Activated CD8-positive, alpha-beta memory T cell treated with anti-CD3 and anti-CD28 coated beads for 1 hour (primary cell): ENCODE measurements around the gene UBE2R2.
"Not testable (repeated sequence)": the region's sequence is repeated elsewhere in the genome, so short reads cannot be mapped to it uniquely, and the experiment has no call there.

ENCODE experiments used
- DNase-seq, 2 donors: peaks; one replicate each; pipeline ENCODE4 v3.0.0-alpha.2; 2020; ENCODE audit warnings: low read depth in 1 of 2; ENCODE audit errors: extremely low read depth in 1 of 2

The UBE2R2 gene

DNA sequence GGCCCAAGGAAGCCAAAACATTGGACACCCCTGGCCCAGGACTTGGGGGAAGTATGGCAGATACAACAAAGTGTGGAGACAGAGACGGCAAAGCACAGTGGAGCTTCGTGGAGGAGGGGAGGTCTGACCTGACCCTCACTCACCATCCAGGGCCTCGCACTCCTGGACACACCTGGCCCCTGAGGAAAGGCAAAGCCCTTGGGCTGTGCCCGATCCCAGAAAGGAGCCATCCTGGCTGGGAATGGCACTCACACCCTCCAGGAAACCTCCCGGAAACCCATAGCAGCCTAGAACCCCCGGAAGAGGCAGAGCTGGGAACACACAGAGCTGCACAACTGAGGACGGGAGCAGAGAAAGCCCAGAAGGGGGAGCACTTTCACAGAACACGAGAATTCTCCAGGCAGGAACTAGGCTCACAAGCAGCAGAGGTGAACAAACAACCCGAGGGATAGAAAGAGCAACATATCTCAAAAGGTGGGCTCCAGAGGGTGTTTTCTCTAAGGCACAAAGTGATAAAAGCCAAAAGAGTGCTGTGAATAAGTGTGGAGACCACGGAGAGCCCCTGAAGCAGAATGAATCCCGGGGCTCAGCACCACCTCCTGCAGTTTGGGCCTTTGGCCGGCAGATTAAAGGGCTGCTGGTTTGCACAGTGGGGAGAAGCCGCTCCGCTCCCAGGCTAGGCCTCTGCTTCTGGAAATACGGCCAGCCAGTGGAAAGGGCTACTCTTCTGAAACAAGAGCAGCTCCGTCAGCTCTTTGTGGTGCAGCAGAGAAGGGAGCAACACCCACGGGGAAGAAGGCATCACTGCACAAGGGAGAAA is 108.2 kb downstream of the UBE2R2 start:
- DNase-seq, result no peak

DNA sequence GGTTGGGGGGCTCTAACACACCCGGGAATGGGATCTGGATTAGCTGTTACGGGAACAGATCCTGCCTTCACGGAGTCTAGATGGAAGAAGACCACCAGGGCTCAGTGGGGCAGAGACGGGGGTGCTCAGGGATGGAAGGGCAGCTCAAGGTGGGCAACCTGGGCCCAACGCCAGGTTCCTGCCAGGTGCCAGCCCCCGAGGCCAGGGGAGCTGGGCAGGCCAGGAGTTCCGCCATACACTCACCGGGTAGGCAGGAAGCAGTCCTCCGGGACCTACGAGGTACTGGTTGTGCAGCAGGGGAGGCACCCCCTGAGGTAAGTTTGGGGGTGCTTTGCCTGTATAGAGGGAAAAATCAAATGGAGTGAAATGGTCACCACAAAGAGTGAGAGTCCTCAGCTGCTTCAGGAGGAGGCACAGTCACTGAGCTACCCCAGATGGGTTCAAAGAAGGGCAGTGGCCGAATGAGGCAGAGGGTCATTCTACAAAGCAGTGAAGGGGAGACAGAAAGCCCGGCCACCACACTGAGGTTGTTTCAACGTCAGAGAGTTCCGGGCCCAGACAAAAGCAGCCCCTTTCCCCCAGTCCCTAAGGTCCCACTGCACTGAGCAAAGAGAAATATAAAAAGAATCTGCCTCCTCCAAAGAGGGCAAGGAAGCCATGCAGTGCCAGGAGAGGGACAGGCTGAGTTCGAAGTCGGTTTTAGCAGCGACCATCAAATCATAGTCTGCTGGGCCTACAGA is 110.0 kb downstream of the UBE2R2 start:
- DNase-seq, result no peak

DNA sequence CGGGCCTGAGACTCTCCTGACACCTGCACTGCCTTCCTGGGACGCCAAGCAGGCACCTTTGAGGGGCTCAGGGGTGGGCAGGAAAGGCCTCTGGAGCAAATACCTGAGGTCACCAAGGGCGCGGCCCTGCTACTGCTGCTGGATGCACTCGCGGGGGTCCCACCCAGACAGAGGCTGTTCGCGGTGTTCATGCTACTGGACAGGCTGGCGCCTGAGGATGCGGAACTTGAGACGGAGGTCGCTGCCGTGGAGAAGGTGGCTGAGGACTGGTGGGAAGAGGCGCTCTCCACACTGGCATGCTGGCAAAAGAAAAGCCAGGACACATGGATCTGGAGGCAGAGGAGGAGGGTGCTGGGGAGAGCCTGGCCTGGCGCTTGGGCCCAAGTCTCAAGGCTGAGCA is 110.7 kb downstream of the UBE2R2 start:
- no peak for DNase-seq

DNA sequence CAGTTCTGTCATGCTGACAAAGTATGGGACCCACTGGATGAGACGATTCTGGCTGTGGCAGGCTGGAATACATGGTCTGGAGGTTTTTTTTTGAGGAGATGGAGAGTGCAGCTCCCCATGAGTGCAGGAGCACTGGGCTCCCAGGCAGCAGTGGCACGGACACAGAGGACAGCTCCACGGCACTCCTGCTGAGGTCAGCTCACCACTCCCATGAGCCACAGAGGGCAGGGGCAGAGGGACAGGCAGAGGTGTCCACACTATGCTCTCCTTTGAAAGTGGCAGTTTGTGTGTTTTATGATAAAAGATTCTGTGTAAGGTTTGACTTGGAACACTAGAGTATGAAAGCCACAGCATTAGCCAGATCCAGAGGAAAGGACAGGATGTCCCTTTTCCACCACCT is 114.4 kb downstream of the UBE2R2 start:
- no peak for DNase-seq

DNA sequence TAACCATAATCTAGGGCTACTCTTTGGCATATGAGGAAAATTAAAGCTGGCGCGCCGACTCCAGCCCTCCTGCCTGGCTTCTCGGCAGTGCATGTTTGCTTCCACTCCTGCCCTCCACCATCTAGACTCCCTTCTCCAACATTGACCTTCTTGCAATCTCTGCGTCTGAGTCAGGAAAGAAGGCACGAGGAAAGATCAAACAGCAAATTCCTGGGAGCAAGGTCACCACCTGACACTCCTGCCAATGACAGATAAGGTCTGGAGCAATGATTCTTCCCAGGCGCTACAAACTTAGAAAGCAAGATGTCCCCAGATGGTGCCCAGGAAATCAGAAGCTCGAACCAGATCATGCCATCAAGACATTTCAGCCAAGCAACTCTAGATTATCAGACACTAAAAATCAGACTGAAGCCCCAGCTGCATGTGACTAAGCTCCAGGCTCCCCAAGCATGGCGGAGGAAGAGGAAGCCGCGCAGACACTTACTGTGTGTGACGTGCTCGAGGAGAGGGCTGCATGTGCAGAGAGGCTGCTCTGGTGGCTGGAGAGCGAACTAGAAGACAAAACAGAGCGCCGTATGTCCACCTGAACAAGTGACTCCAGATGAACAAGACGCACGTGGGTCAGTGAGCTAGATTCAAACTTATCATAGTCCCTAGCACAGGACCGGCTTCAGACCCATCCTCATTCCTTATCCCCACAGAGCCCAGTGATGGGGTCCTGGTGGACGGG is 115.3 kb downstream of the UBE2R2 start:
- DNase-seq, result no peak

- no peak for DNase-seq
Observed at GRCh38 chr9:33934188-33934878, 117.4 kb downstream of the UBE2R2 start.

GRCh38 chr9:33939924-33940874 is 123.2 kb downstream of the UBE2R2 start:
- DNase-seq, result no peak

DNA sequence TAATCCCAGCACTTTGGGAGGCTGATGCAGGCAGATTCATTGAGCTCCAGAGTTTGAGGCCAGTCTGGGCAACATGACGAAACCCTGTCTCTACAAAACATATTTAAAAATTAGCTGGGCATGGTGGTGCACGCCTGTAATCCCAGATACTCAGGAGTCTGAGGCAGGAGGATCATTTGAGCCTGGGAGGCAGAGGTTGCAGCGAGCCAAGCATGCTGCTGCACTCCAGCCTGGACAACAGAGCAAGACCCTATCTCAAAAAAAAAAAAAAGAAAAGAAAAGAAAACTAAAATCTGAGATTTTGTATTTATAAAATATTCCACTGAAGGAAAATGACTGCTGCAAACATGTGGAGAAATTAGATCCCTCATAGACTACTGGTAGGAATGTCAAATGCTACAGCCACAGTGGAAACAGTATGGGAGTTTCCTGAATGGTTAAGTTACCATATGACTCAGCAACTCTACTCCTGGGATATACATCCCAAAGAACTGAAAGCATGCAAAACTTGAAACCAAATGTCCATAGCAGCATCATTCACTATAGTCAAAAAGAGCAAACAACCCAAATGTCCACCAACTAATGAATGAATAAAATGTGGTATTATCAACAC is 125.6 kb downstream of the UBE2R2 start:
- DNase-seq, result no peak

- DNase-seq, result no peak
Observed at GRCh38 chr9:33943389-33943788, 126.4 kb downstream of the UBE2R2 start.

GRCh38 chr9:33946779-33947535 is 130.0 kb downstream of the UBE2R2 start:
- DNase-seq, result no peak

DNA sequence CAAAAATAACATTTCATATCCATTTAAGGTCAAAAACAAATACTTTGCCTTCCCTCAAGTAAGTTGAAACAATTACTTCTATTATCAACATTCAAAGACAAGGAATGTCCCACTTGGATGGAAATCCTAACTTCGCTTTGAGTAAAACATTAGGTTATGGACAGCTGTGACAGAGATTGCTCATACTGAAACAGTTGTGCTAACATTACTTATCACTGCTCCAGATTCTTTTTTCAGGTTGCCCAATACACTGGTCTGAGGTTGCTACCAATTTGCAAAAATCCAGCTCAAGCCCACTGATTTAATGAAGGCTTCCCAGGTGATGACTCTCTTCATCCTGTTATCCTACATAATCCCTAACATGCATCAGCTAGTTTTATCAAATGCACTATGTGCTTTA is 133.4 kb downstream of the UBE2R2 start:
- no peak for DNase-seq

DNA sequence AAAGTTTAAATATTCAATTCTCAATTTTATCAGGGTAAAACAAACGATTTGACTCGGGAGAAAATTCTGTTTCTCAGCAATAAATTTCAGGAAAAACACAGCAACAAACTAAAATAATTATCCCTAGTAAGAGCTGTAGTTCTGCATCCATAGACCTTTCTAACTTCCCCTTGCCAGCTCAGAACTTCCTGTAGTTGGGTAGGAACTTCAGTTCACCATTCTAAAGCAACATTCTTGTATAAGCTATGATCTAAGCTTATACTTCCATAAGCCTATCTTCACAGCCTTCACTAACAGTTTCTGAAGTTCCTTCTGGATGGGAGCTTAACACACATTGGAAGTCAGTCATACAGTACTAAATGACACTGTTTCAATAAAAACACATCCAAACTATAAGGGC is 135.1 kb downstream of the UBE2R2 start:
- DNase-seq, result no peak

DNA sequence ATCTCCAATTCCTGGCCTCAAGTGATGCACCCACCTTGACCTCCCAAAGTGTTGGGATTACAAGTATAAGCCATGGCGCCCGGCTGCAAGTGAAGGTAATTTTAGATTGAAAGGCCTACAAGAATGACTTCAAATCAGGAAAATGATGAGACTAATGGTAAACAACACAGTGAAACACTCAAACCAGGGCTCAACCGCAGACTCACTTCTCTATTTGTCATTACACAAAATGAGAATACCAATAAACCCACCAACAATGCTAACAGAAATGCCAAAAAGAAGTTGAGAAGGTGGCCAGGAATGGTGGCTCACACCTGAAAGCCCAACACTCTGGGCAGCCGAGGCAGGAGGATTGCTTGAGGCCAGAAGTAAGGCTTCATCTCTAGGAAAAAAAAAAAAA is 139.6 kb downstream of the UBE2R2 start:
- no peak for DNase-seq

DNA sequence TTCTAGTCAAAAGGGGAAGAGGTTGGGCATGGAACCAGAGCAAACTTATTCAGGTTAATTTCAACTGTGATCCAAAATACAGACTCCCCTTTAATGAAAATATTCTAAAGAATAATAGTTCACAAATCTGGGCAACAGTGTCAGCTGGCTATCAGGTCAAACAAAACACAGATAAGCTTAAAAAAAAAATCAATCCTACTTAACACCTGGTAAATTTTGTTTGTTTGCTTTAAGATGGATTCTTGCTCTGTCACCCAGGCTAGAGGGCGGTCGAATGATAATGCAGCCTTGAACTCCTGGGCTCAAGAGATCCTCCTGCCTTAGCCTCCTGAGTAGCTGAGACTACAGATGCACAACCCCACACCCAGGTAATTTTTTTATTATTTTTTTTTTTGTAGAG is 142.8 kb downstream of the UBE2R2 start:
- no peak for DNase-seq

DNA sequence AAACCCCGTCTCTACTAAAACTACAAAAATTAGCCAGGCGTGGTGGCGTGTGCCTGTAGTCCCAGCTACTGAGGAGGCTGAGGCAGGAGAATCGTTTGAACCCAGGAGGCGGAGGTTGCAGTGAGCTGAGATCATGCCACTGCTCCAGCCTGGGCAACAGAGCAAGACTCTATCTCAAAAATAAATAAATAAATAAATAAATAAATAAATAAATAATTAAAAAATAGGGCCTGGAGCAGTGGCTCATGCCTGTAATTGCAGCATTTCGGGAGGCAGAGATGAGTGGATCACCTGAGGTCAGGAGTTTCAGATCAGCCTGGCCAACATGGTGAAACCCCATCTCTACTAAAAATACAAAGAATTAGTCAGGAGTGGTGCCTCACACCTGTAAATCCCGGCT is 145.5 kb downstream of the UBE2R2 start:
- not testable (repeated sequence) for DNase-seq

- no peak for DNase-seq
Observed at GRCh38 chr9:33964086-33964768, 147.3 kb downstream of the UBE2R2 start.
